ENCODE data around the gene KLHDC10.
"Not testable (repeated sequence)": the region's sequence is repeated elsewhere in the genome, so short reads cannot be mapped to it uniquely, and the experiment has no call there.

KLHDC10 gene

DNA sequence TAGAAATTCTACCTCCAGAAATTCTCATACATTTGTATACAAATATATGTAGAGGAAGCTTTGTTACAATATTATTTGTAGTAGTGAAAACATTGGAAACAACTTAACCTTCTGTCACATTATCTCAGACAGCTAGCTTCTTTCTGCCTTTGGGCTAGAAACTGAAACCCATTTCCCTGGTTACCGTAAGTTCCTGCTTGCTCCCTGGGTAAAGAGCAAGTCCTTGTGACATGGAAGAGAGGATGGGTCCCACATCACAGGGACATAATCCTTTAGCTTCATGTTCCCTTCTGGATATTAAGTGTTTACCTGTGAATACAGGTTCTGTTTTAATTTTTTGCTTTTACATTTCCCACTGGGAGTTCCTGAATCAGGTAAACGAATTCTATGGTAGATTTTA is 41.8 kb downstream of the KLHDC10 start:
- TF ChIP-seq, protein P1, sequence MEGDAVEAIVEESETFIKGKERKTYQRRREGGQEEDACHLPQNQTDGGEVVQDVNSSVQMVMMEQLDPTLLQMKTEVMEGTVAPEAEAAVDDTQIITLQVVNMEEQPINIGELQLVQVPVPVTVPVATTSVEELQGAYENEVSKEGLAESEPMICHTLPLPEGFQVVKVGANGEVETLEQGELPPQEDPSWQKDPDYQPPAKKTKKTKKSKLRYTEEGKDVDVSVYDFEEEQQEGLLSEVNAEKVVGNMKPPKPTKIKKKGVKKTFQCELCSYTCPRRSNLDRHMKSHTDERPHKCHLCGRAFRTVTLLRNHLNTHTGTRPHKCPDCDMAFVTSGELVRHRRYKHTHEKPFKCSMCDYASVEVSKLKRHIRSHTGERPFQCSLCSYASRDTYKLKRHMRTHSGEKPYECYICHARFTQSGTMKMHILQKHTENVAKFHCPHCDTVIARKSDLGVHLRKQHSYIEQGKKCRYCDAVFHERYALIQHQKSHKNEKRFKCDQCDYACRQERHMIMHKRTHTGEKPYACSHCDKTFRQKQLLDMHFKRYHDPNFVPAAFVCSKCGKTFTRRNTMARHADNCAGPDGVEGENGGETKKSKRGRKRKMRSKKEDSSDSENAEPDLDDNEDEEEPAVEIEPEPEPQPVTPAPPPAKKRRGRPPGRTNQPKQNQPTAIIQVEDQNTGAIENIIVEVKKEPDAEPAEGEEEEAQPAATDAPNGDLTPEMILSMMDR (IDR thresholded peaks at IDR 0.05; ENCODE audit: low read depth, low read length, missing control alignments): no peak
- H3K4me3 ChIP-seq (replicated peaks; ENCODE audit: low read depth, low read length): no peak overlapping the region
- no peak for DNase-seq (ENCODE audit: extremely low read depth, low read depth)

- no peak for DNase-seq (ENCODE audit: extremely low read depth, low read depth)
- TF ChIP-seq, protein P1 (IDR thresholded peaks at IDR 0.05; ENCODE audit: low read depth, low read length, missing control alignments): no peak
- H3K4me3 ChIP-seq (replicated peaks; ENCODE audit: low read depth, low read length): no peak overlapping the region
Measured at GRCh38 chr7:130112662-130113425, 42.5 kb downstream of the KLHDC10 start.

DNA sequence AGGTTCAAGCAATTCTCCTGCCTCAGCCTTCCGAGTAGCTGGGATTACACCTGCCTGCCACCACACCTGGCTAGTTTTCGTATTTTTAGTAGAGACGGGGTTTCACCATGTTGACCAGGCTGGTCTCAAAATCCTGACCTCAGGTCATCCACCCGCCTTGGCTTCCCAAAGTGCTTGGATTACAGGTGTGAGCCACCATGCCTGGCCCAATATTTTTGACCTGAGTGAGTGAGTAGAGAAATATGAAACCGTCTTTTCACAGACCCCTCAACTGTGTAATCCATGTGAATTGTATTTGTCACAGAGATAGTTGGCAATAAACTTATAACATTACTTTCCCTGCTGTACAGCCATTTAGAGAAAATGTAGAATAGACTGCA is 43.1 kb downstream of the KLHDC10 start:
- H3K4me3 ChIP-seq (replicated peaks; ENCODE audit: low read depth, low read length): not testable (repeated sequence)

GRCh38 chr7:130113887-130114286 is 43.6 kb downstream of the KLHDC10 start:
- TF ChIP-seq, protein P1 (IDR thresholded peaks at IDR 0.05; ENCODE audit: low read depth, low read length, missing control alignments): no peak
- no peak overlapping the region for H3K4me3 ChIP-seq (replicated peaks; ENCODE audit: low read depth, low read length)
- DNase-seq (ENCODE audit: extremely low read depth, low read depth): no peak

More for the DNA sequence above, 43.1 kb downstream of the KLHDC10 start:
- not testable (repeated sequence) for DNase-seq (ENCODE audit: extremely low read depth, low read depth)

DNA sequence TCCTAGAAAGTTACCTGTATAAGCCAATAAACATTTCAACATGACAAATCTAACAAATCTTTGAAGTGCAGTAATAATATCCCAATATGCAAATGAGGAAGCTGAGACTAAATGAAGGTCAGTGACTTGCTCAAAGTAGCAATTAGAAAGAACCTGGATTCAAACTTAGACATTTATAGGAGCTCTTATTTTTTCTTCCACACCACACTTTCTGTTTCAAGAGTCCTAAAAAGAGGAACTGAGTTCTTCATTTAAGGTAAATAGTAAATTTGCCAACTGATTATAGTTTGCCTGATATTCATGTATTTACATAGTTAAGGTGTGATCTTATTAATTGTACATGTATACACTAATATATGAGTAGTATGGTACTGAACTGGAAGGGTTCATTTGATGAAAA is 44.0 kb downstream of the KLHDC10 start:
- H3K4me3 ChIP-seq (replicated peaks; ENCODE audit: low read depth, low read length): no peak overlapping the region
- DNase-seq (ENCODE audit: extremely low read depth, low read depth): no peak
- TF ChIP-seq, protein P1 (IDR thresholded peaks at IDR 0.05; ENCODE audit: low read depth, low read length, missing control alignments): no peak

DNA sequence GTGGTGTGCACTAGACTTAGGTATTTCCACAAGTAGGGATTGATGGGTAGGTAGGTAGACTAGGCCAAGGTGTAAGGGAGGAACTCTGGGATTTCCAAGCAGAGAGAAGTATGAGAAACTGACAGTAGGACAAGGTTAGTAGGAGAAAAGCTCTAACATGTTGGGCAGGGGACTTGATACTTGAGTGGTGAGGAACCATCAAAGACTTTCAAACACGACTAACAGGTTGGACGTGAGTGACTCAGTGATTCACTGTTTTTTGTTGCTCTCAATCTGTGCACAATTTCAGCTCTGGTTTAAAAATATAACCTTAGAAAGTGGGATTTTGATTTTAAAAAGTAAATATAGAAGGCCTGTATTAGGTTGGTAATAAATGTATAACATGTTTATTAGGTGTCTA is 44.4 kb downstream of the KLHDC10 start:
- DNase-seq (ENCODE audit: extremely low read depth, low read depth): no peak
- TF ChIP-seq, protein P1 (IDR thresholded peaks at IDR 0.05; ENCODE audit: low read depth, low read length, missing control alignments): no peak
- no peak overlapping the region for H3K4me3 ChIP-seq (replicated peaks; ENCODE audit: low read depth, low read length)

DNA sequence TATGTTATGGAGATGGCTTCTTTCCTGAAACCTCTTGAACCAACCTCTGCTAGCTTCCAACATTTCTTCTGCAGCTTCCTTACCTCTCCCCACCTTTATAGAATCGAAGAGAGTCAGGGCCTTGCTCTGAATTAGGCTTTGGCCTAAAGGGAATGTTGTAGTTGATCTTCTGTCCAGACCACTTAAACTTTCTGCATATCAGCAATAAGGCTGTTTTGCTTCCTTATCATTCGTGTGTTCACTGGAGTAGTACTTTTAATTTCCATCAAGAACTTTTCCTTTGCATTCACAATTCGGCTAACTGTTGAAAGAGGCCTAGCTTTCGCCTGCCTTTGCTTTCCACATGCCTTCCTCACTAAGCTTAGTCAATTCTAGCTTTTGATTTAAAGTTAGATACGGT is 48.0 kb downstream of the KLHDC10 start:
- no peak overlapping the region for H3K4me3 ChIP-seq (replicated peaks; ENCODE audit: low read depth, low read length)
- DNase-seq (ENCODE audit: extremely low read depth, low read depth): no peak
- TF ChIP-seq, protein P1 (IDR thresholded peaks at IDR 0.05; ENCODE audit: low read depth, low read length, missing control alignments): no peak

Measured in HFF-Myc (cell line).